ENCODE results near the gene RIMKLA. TPM values are rescaled to one million over a fixed set of nuclear protein-coding genes. Genes with fewer than 3 reads are reported as not detected.

The RIMKLA gene
- total RNA-seq, 4 donors from 2014 or later, result 0.67 to 2.6 (median 2.2) TPM

GRCh38 chr1:42403880-42404400 is 23.3 kb downstream of the RIMKLA start:
- intact Hi-C loops (cut with DNase I), result no loop called here
- Histone ChIP-seq H3K9me3 (no peaks in the 10 kb centered on the region), H3K27ac (no peak overlapping the region), H3K4me1 (no peaks in the 10 kb centered on the region), H3K27me3 (no peaks in the 10 kb centered on the region), H3K4me3 (replicated peaks in 1 of 3) (no peak overlapping the region), H3K36me3 (no peaks in the 10 kb centered on the region)
- no peak for DNase-seq
- 92 to 100% methylated on average over 1 of the region's 1 CpG for WGBS, 2 donors
- TF ChIP-seq POLR2A (IDR thresholded peaks at IDR 0.05), result no peak
- no peak for TF ChIP-seq CTCF (IDR thresholded peaks at IDR 0.05)

- intact Hi-C loops (cut with DNase I), result no loop called here
- no peak overlapping the region for H3K27ac ChIP-seq
- TF ChIP-seq POLR2A (IDR thresholded peaks at IDR 0.05) (no peak), CTCF (IDR thresholded peaks at IDR 0.05) (no peak)
- H3K36me3 ChIP-seq, result no peaks in the 10 kb centered on the region
- H3K9me3 ChIP-seq, result no peaks in the 10 kb centered on the region
- DNase-seq, result no peak
- WGBS, 2 donors, result 79 to 86% methylated on average over 17 of the region's 17 CpGs
- H3K4me3 ChIP-seq (replicated peaks in 1 of 3), result no peak overlapping the region
- no peaks in the 10 kb centered on the region for H3K4me1 ChIP-seq
- no peaks in the 10 kb centered on the region for H3K27me3 ChIP-seq
Observed at GRCh38 chr1:42414551-42415496, 34.2 kb downstream of the RIMKLA start.

GRCh38 chr1:42417166-42417565 is 36.6 kb downstream of the RIMKLA start:
- H3K9me3 ChIP-seq, result no peaks in the 10 kb centered on the region
- H3K4me1 ChIP-seq, result peaks cover 0 to 4% of the 10 kb centered on the region in 2 donors
- no peak for DNase-seq
- H3K27ac ChIP-seq, result no peak overlapping the region
- no peak for TF ChIP-seq POLR2A (IDR thresholded peaks at IDR 0.05)
- TF ChIP-seq CTCF (IDR thresholded peaks at IDR 0.05), result no peak
- H3K36me3 ChIP-seq, result no peaks in the 10 kb centered on the region
- 49 to 90% methylated on average over 3 of the region's 3 CpGs for WGBS, 2 donors
- intact Hi-C loops (cut with DNase I), result no loop called here
- no peaks in the 10 kb centered on the region for H3K27me3 ChIP-seq
- H3K4me3 ChIP-seq (replicated peaks in 1 of 3), result no peak overlapping the region

- Histone ChIP-seq H3K9me3 (no peaks in the 10 kb centered on the region), H3K4me3 (replicated peaks in 1 of 3) (no peak overlapping the region), H3K36me3 (no peaks in the 10 kb centered on the region), H3K4me1 (peaks cover under 1 to 4% of the 10 kb centered on the region in 2 donors), H3K27me3 (no peaks in the 10 kb centered on the region), H3K27ac (no peak overlapping the region)
- no peak for TF ChIP-seq POLR2A (IDR thresholded peaks at IDR 0.05)
- no peak for TF ChIP-seq CTCF (IDR thresholded peaks at IDR 0.05)
- intact Hi-C loops (cut with DNase I), result no loop called here
- WGBS, 2 donors, result 96 to 100% methylated on average over 1 of the region's 1 CpG
- no peak for DNase-seq
Observed at GRCh38 chr1:42418516-42418915, 37.9 kb downstream of the RIMKLA start.
